Fibroblast of lung (primary cell): ENCODE data around the gene PLLP.

Experiments used
- CTCF ChIP-seq, 2 donors: IDR thresholded peaks in 1 of 2; conservative IDR thresholded peaks in 1 of 2; 1 replicate in 1 of 2; 2 replicates in 1 of 2; pipeline ENCODE4 v1.5.1; 2011 to 2012; ENCODE audit warnings: low read length in 2 of 2, control low read depth in 1 of 2, inconsistent platforms in 1 of 2, low read depth in 1 of 2, mild to moderate bottlenecking in 1 of 2
- EZH2 ChIP-seq: IDR thresholded peaks from 2 replicates; pipeline ENCODE4 v1.5.1; 2012; ENCODE audit warnings: low read length, control low read depth, mild to moderate bottlenecking; ENCODE audit errors: missing control alignments

GRCh38 chr16:57244463-57244766 is 40.1 kb downstream of the PLLP start:
- TF ChIP-seq CTCF (conservative IDR thresholded peaks at IDR 0.05 in 1 of 2, IDR thresholded peaks at IDR 0.05 in 1 of 2; ENCODE audit: low read depth in 1 of 2, low read length in 2 of 2) = no peak
- no peak for TF ChIP-seq EZH2
